IMR-90 (cell line): ENCODE data around the gene GABRP. TPM values are rescaled to one million over a fixed set of nuclear protein-coding genes. Genes with fewer than 3 reads are reported as not detected.

Source experiments
- ATAC-seq: fragments of 200-7000 bp; cut with Tn5 transposase; 2 replicates; pipeline ENCODE4 v1.9.1; 2020; ENCODE audit warnings: low read depth, mild to moderate bottlenecking, moderate library complexity
- BruUV-seq: library from RNA; stranded (reverse); fragments of 400-500 nt; replicated peaks from 2 replicates; lab custom pipeline; 2021; lab: Mats Ljungman, UMichigan
- CTCF ChIA-PET: fragments of 300-600 bp; formaldehyde crosslinking; extraction: SDS; loops from one replicate; lab custom pipeline; 2021; ENCODE audit warnings: antibody characterized with exemption; lab: Yijun Ruan, JAX
- POLR2A ChIA-PET: fragments of 300-600 bp; sonication (Branson Sonifier 250); formaldehyde crosslinking; loops from one replicate; lab custom pipeline; 2022; ENCODE audit warnings: antibody characterized with exemption; ENCODE audit not compliant: unreplicated experiment; lab: Charles Lee
- DNase-seq: peaks from one replicate; pipeline ENCODE4 v3.0.0; 2013
- H2AFZ ChIP-seq: replicated peaks from 2 replicates; pipeline ENCODE3; 2013; ENCODE audit warnings: low read length, mild to moderate bottlenecking; ENCODE audit not compliant: poor library complexity
- H2AK5ac ChIP-seq: 2 replicates; pipeline ENCODE4 v1.6.1; 2013; ENCODE audit warnings: low read depth, low read length, inconsistent platforms
- H2AK9ac ChIP-seq: replicated peaks from 2 replicates; pipeline ENCODE3; 2013; ENCODE audit warnings: mild to moderate bottlenecking, low read depth, low read length, moderate library complexity; ENCODE audit not compliant: poor library complexity
- H2BK120ac ChIP-seq: 2 replicates; pipeline ENCODE4 v1.6.1; 2013; ENCODE audit warnings: low read depth, low read length, inconsistent platforms
- H2BK15ac ChIP-seq: 3 replicates; pipeline ENCODE4 v1.6.1; 2013; ENCODE audit warnings: low read depth, low read length, inconsistent platforms
- H2BK20ac ChIP-seq: 2 replicates; pipeline ENCODE4 v1.6.1; 2013; ENCODE audit warnings: low read depth, mild to moderate bottlenecking, inconsistent platforms, low read length, moderate library complexity
- H2BK5ac ChIP-seq: 2 replicates; pipeline ENCODE4 v1.6.1; 2013; ENCODE audit warnings: mild to moderate bottlenecking, low read depth, low read length, inconsistent platforms; ENCODE audit not compliant: poor library complexity, severe bottlenecking
- H3K14ac ChIP-seq: replicated peaks from 2 replicates; pipeline ENCODE4 v1.6.1; 2013; ENCODE audit warnings: low read depth, low read length, inconsistent platforms
- H3K18ac ChIP-seq: 2 replicates; pipeline ENCODE4 v1.6.1; 2013; ENCODE audit warnings: low read depth, low read length, control low read depth
- H3K23ac ChIP-seq: 2 replicates; pipeline ENCODE4 v1.6.1; 2013; ENCODE audit warnings: low read depth, low read length, inconsistent platforms
- H3K27ac ChIP-seq: 2 replicates; pipeline ENCODE4 v1.5.1; 2013; ENCODE audit warnings: mild to moderate bottlenecking, control low read depth, low read length; ENCODE audit not compliant: insufficient read depth
- H3K27me3 ChIP-seq: 2 replicates; pipeline ENCODE4 v1.6.1; 2013; ENCODE audit warnings: low read length; ENCODE audit not compliant: control insufficient read depth, insufficient read depth
- H3K36me3 ChIP-seq: 2 replicates; pipeline ENCODE4 v1.6.1; 2013; ENCODE audit warnings: low read length, mixed read lengths; ENCODE audit not compliant: control insufficient read depth, insufficient read depth
- H3K4ac ChIP-seq: 2 replicates; pipeline ENCODE4 v1.6.1; 2013; ENCODE audit warnings: low read depth, low read length, inconsistent platforms
- H3K4me1 ChIP-seq: 2 replicates; pipeline ENCODE4 v1.6.1; 2013; ENCODE audit warnings: low read length, mixed read lengths; ENCODE audit not compliant: control insufficient read depth, insufficient read depth
- H3K4me2 ChIP-seq: 2 replicates; pipeline ENCODE4 v1.6.1; 2013; ENCODE audit warnings: low read depth, mild to moderate bottlenecking, control low read depth, low read length, moderate library complexity
- H3K4me3 ChIP-seq: 2 replicates; pipeline ENCODE4 v1.5.1; 2013; ENCODE audit warnings: low read depth, mild to moderate bottlenecking, control low read depth, low read length, moderate library complexity; ENCODE audit not compliant: insufficient read depth
- H3K56ac ChIP-seq: 2 replicates; pipeline ENCODE4 v1.6.1; 2013; ENCODE audit warnings: low read length, inconsistent platforms; ENCODE audit not compliant: insufficient read depth; ENCODE audit errors: extremely low read depth
- H3K79me1 ChIP-seq, 2 experiments: 2 replicates each; pipeline ENCODE4 v1.6.1; 2013; ENCODE audit warnings: low read length in 2 of 2, inconsistent platforms in 1 of 2, low read depth in 1 of 2
- H3K9ac ChIP-seq: 2 replicates; pipeline ENCODE4 v1.6.1; 2013; ENCODE audit warnings: low read depth, low read length, control low read depth
- H3K9me1 ChIP-seq: 2 replicates; pipeline ENCODE4 v1.6.1; 2013; ENCODE audit warnings: low read length, inconsistent platforms; ENCODE audit not compliant: insufficient read depth
- H3K9me3 ChIP-seq: 2 replicates; pipeline ENCODE4 v1.6.1; 2013; ENCODE audit warnings: low read length; ENCODE audit not compliant: control insufficient read depth, insufficient read depth
- H4K20me1 ChIP-seq: 2 replicates; pipeline ENCODE4 v1.6.1; 2013; ENCODE audit warnings: low read length, inconsistent platforms; ENCODE audit not compliant: insufficient read depth
- H4K5ac ChIP-seq: 2 replicates; pipeline ENCODE4 v1.6.1; 2013; ENCODE audit warnings: mild to moderate bottlenecking, low read depth, low read length, control low read depth
- H4K8ac ChIP-seq, 2 experiments: 2 replicates each; pipeline ENCODE4 v1.6.1; 2013; ENCODE audit warnings: low read depth in 2 of 2, low read length in 2 of 2, control low read depth in 1 of 2, inconsistent platforms in 1 of 2
- H4K91ac ChIP-seq: 2 replicates; pipeline ENCODE4 v1.6.1; 2013; ENCODE audit warnings: low read depth, low read length, inconsistent platforms; ENCODE audit not compliant: insufficient read depth
- CHD1 ChIP-seq: IDR thresholded peaks from 2 replicates; pipeline ENCODE4 v1.6.1; 2012; ENCODE audit warnings: low read depth, low read length, improper control_type of control experiment
- RFX5 ChIP-seq: IDR thresholded peaks from 2 replicates; pipeline ENCODE4 v1.8.0; 2012; ENCODE audit warnings: low read depth, mild to moderate bottlenecking, low read length, moderate library complexity
- dilution Hi-C: fragments of 300-500 bp; cut with HindIII; formaldehyde crosslinking; loops from one replicate; pipeline ENCODE4 v1.14.3; 2018; ENCODE audit warnings: low sequenced_read_pairs; ENCODE audit not compliant: unreplicated experiment
- in situ Hi-C: fragments of 300-500 bp; cut with MboI; formaldehyde crosslinking; loops from 3 replicates; pipeline ENCODE4 v1.14.3; 2019; ENCODE audit warnings: low sequenced_read_pairs, inconsistent platforms, mixed read lengths
- intact Hi-C: fragments of 100-400 bp; cut with micrococcal nuclease; formaldehyde crosslinking; loops from 2 replicates; pipeline ENCODE4 v1.10.0; 2022
- polyA plus RNA-seq, 3 experiments: library from polyadenylated mRNA; depleted of rRNA; stranded (reverse); fragments of >200 nt; gene quantifications; 2 replicates each; pipeline ENCODE4 v1.2.3, GENCODE V29; 2012; ENCODE audit warnings: low replicate concordance in 1 of 3
- total RNA-seq: library from RNA; depleted of rRNA; stranded (reverse); fragments of >200 nt; gene quantifications from 2 replicates; pipeline ENCODE4 v1.2.3, GENCODE V29; 2012

GABRP gene
- total and polyA plus RNA-seq, 2 of the 4 experiments (the other 2 are of a cell fraction): not detected

DNA sequence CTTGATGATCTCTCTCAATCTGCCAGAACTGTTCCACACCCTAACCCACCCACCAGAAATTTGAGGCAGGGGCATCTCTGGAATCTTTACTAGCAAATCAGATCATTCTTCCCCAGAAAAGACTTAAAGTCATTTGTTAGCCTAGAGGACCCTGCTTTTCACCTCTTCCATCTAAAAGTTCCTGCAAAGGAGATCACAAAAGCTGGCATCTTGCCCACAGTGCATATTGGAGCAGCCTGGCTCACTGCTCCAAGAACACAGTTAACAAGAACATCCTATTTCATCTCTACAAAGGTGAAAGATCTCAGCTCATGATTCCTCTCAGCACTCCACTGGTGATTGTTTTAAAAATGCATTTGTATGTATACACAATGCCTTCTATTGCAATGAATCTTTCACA lies 36.3 kb downstream of the GABRP start:
- no TSS peak for BruUV-seq
- H3K18ac ChIP-seq: no peak overlapping the region
- H2BK20ac ChIP-seq: no peak overlapping the region
- H3K27me3 ChIP-seq: no peaks in the 10 kb centered on the region; the same call in 1 of the 2 replicates
- H3K4ac ChIP-seq: no peak overlapping the region
- H3K9ac ChIP-seq: no peak overlapping the region
- ChIA-PET POLR2A (no interaction called here), CTCF (interaction anchor here (0.6 kb wide), 1 partner anchor 175 kb away, joined by 3 read pairs; no protein-coding TSS in a partner anchor)
- H3K79me1 ChIP-seq: no peaks in the 10 kb centered on the region
- no peak for DNase-seq
- no peaks in the 10 kb centered on the region for H4K20me1 ChIP-seq
- H2BK120ac ChIP-seq: no peak overlapping the region
- H4K8ac ChIP-seq: no peak overlapping the region
- H2BK15ac ChIP-seq: no peak overlapping the region
- intact Hi-C loops: loop anchor here (5.0 kb wide), 1 partner anchor 32 kb away; no protein-coding TSS in a partner anchor
- no peak for ATAC-seq
- H3K4me3 ChIP-seq: no peak overlapping the region
- no peak overlapping the region for H2BK5ac ChIP-seq
- no peaks in the 10 kb centered on the region for H3K9me3 ChIP-seq
- H3K27ac ChIP-seq: no peak overlapping the region
- no peaks in the 10 kb centered on the region for H3K9me1 ChIP-seq
- dilution Hi-C loops: no loop called here
- no peaks in the 10 kb centered on the region; the same call in 1 of the 2 replicates for H3K4me1 ChIP-seq
- no peak for TF ChIP-seq CHD1
- TF ChIP-seq RFX5: no peak
- H2AK5ac ChIP-seq: no peak overlapping the region
- in situ Hi-C loops: loop anchor here (25.0 kb wide), 1 partner anchor 342 kb away; no protein-coding TSS in a partner anchor
- H2AK9ac ChIP-seq: no peak overlapping the region
- H4K91ac ChIP-seq: no peak overlapping the region
- no peak overlapping the region for H3K4me2 ChIP-seq
- H2AFZ ChIP-seq: no peak overlapping the region
- H3K36me3 ChIP-seq: no peaks in the 10 kb centered on the region
- H3K56ac ChIP-seq: no peak overlapping the region
- no peak overlapping the region for H3K14ac ChIP-seq
- no peak overlapping the region for H4K5ac ChIP-seq
- no peak overlapping the region for H3K23ac ChIP-seq
